ENCODE measurements around the gene SARDH. TPM values are rescaled to one million over a fixed set of nuclear protein-coding genes. Genes with fewer than 3 reads are reported as not detected.

SARDH gene
- total and polyA plus RNA-seq, 7 experiments from 2014 or later: 0.73 to 27.2 (median 11.0) TPM

- Histone ChIP-seq H3K36me3 (ENCODE audit: control insufficient read depth in 2 of 3, insufficient read depth in 3 of 3, low read length in 3 of 3) (no peaks in the 10 kb centered on the region), H3K9me3 (ENCODE audit: control insufficient read depth in 2 of 3, low read length in 3 of 3) (no peaks in the 10 kb centered on the region), H3K4me1 (ENCODE audit: control insufficient read depth in 2 of 2, insufficient read depth in 2 of 2, low read length in 2 of 2) (peaks cover 23 to 36% of the 10 kb centered on the region in 2 donors), H3K27ac (ENCODE audit: low read depth, low read length) (no peak overlapping the region), H3K4me3 (ENCODE audit: low read length) (peak overlapping the region; percentile 9), H3K27me3 (ENCODE audit: control insufficient read depth in 2 of 2, insufficient read depth in 2 of 2, low read length in 2 of 2) (no peaks in the 10 kb centered on the region)
- ChIA-PET CTCF (no interaction called here), POLR2A (no interaction called here)
- H3K27ac Mint-ChIP-seq: peak overlapping the region in 7 of 9 donors; percentile 10 to 73 (median 24)
- intact Hi-C loops (cut with micrococcal nuclease): loop anchor here in 1 of 2 donors (2.0 kb wide), 1 partner anchor 57 kb away; no protein-coding TSS in a partner anchor
- H3K36me3 Mint-ChIP-seq: peaks cover 0 to 5% (median 0%) of the 10 kb centered on the region in 5 donors
- peaks cover 0 to 17% (median 0%) of the 10 kb centered on the region in 5 donors for H3K27me3 Mint-ChIP-seq
- peak in 8 of 9 donors; percentile 46 to 73 (median 64) for DNase-seq
- ATAC-seq: peak; percentile 86
- H3K4me3 Mint-ChIP-seq: peak overlapping the region; percentile 31 to 82 (median 68)
- H3K9me3 Mint-ChIP-seq: peaks cover 0 to 5% (median 0%) of the 10 kb centered on the region in 11 donors
- peaks cover 28 to 52% (median 50%) of the 10 kb centered on the region in 7 donors for H3K4me1 Mint-ChIP-seq
Measured at GRCh38 chr9:133619791-133620190, 118.4 kb downstream of the SARDH start.

GRCh38 chr9:133618726-133619125 lies 119.4 kb downstream of the SARDH start:
- Mint-ChIP-seq H3K4me3 (peak overlapping the region in 1 of 10 donors; percentile 32), H3K27me3 (peaks cover 0 to 14% (median 0%) of the 10 kb centered on the region in 5 donors), H3K4me1 (peaks cover 28 to 52% (median 50%) of the 10 kb centered on the region in 7 donors), H3K36me3 (peaks cover 0 to 3% (median 0%) of the 10 kb centered on the region in 5 donors), H3K27ac (peak overlapping the region in 4 of 9 donors; percentile 43 to 61 (median 56)), H3K9me3 (peaks cover 0 to 2% (median 0%) of the 10 kb centered on the region in 11 donors)
- no peaks in the 10 kb centered on the region for H3K9me3 ChIP-seq (ENCODE audit: control insufficient read depth in 2 of 3, low read length in 3 of 3)
- no peak overlapping the region for H3K27ac ChIP-seq (ENCODE audit: low read depth, low read length)
- no peaks in the 10 kb centered on the region for H3K36me3 ChIP-seq (ENCODE audit: control insufficient read depth in 2 of 3, insufficient read depth in 3 of 3, low read length in 3 of 3)
- ATAC-seq (no peak), DNase-seq (no peak)
- ChIA-PET POLR2A (no interaction called here), CTCF (no interaction called here)
- H3K4me3 ChIP-seq (ENCODE audit: low read length): no peak overlapping the region
- no peaks in the 10 kb centered on the region for H3K27me3 ChIP-seq (ENCODE audit: control insufficient read depth in 2 of 2, insufficient read depth in 2 of 2, low read length in 2 of 2)
- H3K4me1 ChIP-seq (ENCODE audit: control insufficient read depth in 2 of 2, insufficient read depth in 2 of 2, low read length in 2 of 2): peaks cover 23 to 36% of the 10 kb centered on the region in 2 donors
- intact Hi-C loops (cut with micrococcal nuclease): no loop called here

GRCh38 chr9:133616643-133617405 lies 121.3 kb downstream of the SARDH start:
- no peak overlapping the region for H3K4me3 ChIP-seq (ENCODE audit: low read length)
- H3K4me1 ChIP-seq (ENCODE audit: control insufficient read depth in 2 of 2, insufficient read depth in 2 of 2, low read length in 2 of 2): peaks cover 23 to 28% of the 10 kb centered on the region in 2 donors
- no peaks in the 10 kb centered on the region for H3K36me3 ChIP-seq (ENCODE audit: control insufficient read depth in 2 of 3, insufficient read depth in 3 of 3, low read length in 3 of 3)
- no peak overlapping the region for H3K27ac Mint-ChIP-seq
- ChIA-PET CTCF (interaction anchor here (0.5 to 0.7 kb wide), 2 partner anchors 77 to 108 kb away, joined by 3 to 5 read pairs; no protein-coding TSS in a partner anchor), POLR2A (no interaction called here)
- no peak overlapping the region for H3K27ac ChIP-seq (ENCODE audit: low read depth, low read length)
- peaks cover 0 to 2% (median 0%) of the 10 kb centered on the region in 5 donors for H3K36me3 Mint-ChIP-seq
- ATAC-seq: no peak
- intact Hi-C loops (cut with micrococcal nuclease): no loop called here
- DNase-seq: no peak
- H3K4me1 Mint-ChIP-seq: peaks cover 21 to 37% (median 33%) of the 10 kb centered on the region in 7 donors
- no peaks in the 10 kb centered on the region for H3K9me3 ChIP-seq (ENCODE audit: control insufficient read depth in 2 of 3, low read length in 3 of 3)
- H3K27me3 Mint-ChIP-seq: peaks cover 0 to 17% (median under 1%) of the 10 kb centered on the region in 5 donors
- no peak overlapping the region for H3K4me3 Mint-ChIP-seq
- peaks cover 0 to 2% (median 0%) of the 10 kb centered on the region in 11 donors for H3K9me3 Mint-ChIP-seq
- no peaks in the 10 kb centered on the region for H3K27me3 ChIP-seq (ENCODE audit: control insufficient read depth in 2 of 2, insufficient read depth in 2 of 2, low read length in 2 of 2)

GRCh38 chr9:133615606-133616188 lies 122.5 kb downstream of the SARDH start:
- Mint-ChIP-seq H3K9me3 (peaks cover 0 to 2% (median 0%) of the 10 kb centered on the region in 11 donors), H3K27me3 (peaks cover 6 to 27% (median 10%) of the 10 kb centered on the region in 5 donors), H3K36me3 (no peaks in the 10 kb centered on the region), H3K27ac (peak overlapping the region in 1 of 9 donors; percentile 83), H3K4me1 (peaks cover 11 to 26% (median 22%) of the 10 kb centered on the region in 7 donors), H3K4me3 (no peak overlapping the region)
- Histone ChIP-seq H3K9me3 (ENCODE audit: control insufficient read depth in 2 of 3, low read length in 3 of 3) (no peaks in the 10 kb centered on the region), H3K36me3 (ENCODE audit: control insufficient read depth in 2 of 3, insufficient read depth in 3 of 3, low read length in 3 of 3) (no peaks in the 10 kb centered on the region), H3K27ac (ENCODE audit: low read depth, low read length) (no peak overlapping the region), H3K27me3 (ENCODE audit: control insufficient read depth in 2 of 2, insufficient read depth in 2 of 2, low read length in 2 of 2) (no peaks in the 10 kb centered on the region), H3K4me3 (ENCODE audit: low read length) (no peak overlapping the region), H3K4me1 (ENCODE audit: control insufficient read depth in 2 of 2, insufficient read depth in 2 of 2, low read length in 2 of 2) (peaks cover 17% of the 10 kb centered on the region in 2 donors)
- ATAC-seq (no peak), DNase-seq (no peak)
- CTCF ChIA-PET: no interaction called here
- intact Hi-C loops (cut with micrococcal nuclease): no loop called here
- POLR2A ChIA-PET: no interaction called here

- peaks cover 14 to 15% of the 10 kb centered on the region in 2 donors for H3K4me1 ChIP-seq (ENCODE audit: control insufficient read depth in 2 of 2, insufficient read depth in 2 of 2, low read length in 2 of 2)
- Mint-ChIP-seq H3K27ac (no peak overlapping the region), H3K27me3 (peaks cover 11 to 32% (median 15%) of the 10 kb centered on the region in 5 donors), H3K4me1 (peaks cover 9 to 23% (median 17%) of the 10 kb centered on the region in 7 donors), H3K4me3 (no peak overlapping the region), H3K36me3 (no peaks in the 10 kb centered on the region), H3K9me3 (peaks cover 0 to 2% (median 0%) of the 10 kb centered on the region in 11 donors)
- no peak overlapping the region for H3K27ac ChIP-seq (ENCODE audit: low read depth, low read length)
- intact Hi-C loops (cut with micrococcal nuclease): no loop called here
- H3K9me3 ChIP-seq (ENCODE audit: control insufficient read depth in 2 of 3, low read length in 3 of 3): no peaks in the 10 kb centered on the region
- H3K4me3 ChIP-seq (ENCODE audit: low read length): no peak overlapping the region
- ChIA-PET CTCF (no interaction called here), POLR2A (no interaction called here)
- H3K36me3 ChIP-seq (ENCODE audit: control insufficient read depth in 2 of 3, insufficient read depth in 3 of 3, low read length in 3 of 3): no peaks in the 10 kb centered on the region
- DNase-seq (no peak), ATAC-seq (no peak)
- no peaks in the 10 kb centered on the region for H3K27me3 ChIP-seq (ENCODE audit: control insufficient read depth in 2 of 2, insufficient read depth in 2 of 2, low read length in 2 of 2)
Measured at GRCh38 chr9:133615186-133615585, 123.0 kb downstream of the SARDH start.

GRCh38 chr9:133614678-133615077 lies 123.5 kb downstream of the SARDH start:
- CTCF ChIA-PET: no interaction called here
- no peak for ATAC-seq

More at GRCh38 chr9:133614678-133615077, 123.5 kb downstream of the SARDH start:
- Histone ChIP-seq H3K36me3 (ENCODE audit: control insufficient read depth in 2 of 3, insufficient read depth in 3 of 3, low read length in 3 of 3) (no peaks in the 10 kb centered on the region), H3K9me3 (ENCODE audit: control insufficient read depth in 2 of 3, low read length in 3 of 3) (peaks cover 0 to 3% (median 0%) of the 10 kb centered on the region in 3 experiments), H3K27me3 (ENCODE audit: control insufficient read depth in 2 of 2, insufficient read depth in 2 of 2, low read length in 2 of 2) (peaks cover 0 to 3% of the 10 kb centered on the region in 2 donors), H3K4me1 (ENCODE audit: control insufficient read depth in 2 of 2, insufficient read depth in 2 of 2, low read length in 2 of 2) (peaks cover 9 to 10% of the 10 kb centered on the region in 2 donors), H3K27ac (ENCODE audit: low read depth, low read length) (no peak overlapping the region), H3K4me3 (ENCODE audit: low read length) (no peak overlapping the region)
- no peak overlapping the region for H3K27ac Mint-ChIP-seq
- H3K4me3 Mint-ChIP-seq: no peak overlapping the region
- H3K36me3 Mint-ChIP-seq: no peaks in the 10 kb centered on the region
- peaks cover 4 to 18% (median 13%) of the 10 kb centered on the region in 7 donors for H3K4me1 Mint-ChIP-seq
- H3K27me3 Mint-ChIP-seq: peaks cover 16 to 36% (median 20%) of the 10 kb centered on the region in 5 donors
- peaks cover 0 to 4% (median 0%) of the 10 kb centered on the region in 11 donors for H3K9me3 Mint-ChIP-seq
- POLR2A ChIA-PET: no interaction called here
- intact Hi-C loops (cut with micrococcal nuclease): no loop called here
- no peak for DNase-seq
